Activated CD4-positive, alpha-beta T cell treated with anti-CD3 and anti-CD28 coated beads, Interleukin-2, amount 50 U/mL, for 1 hour (primary cell): ENCODE measurements around the gene EXOC3L4.

Source experiments
- DNase-seq: peaks from one replicate; pipeline ENCODE4 v3.0.0-alpha.2; 2020

The EXOC3L4 gene

DNA sequence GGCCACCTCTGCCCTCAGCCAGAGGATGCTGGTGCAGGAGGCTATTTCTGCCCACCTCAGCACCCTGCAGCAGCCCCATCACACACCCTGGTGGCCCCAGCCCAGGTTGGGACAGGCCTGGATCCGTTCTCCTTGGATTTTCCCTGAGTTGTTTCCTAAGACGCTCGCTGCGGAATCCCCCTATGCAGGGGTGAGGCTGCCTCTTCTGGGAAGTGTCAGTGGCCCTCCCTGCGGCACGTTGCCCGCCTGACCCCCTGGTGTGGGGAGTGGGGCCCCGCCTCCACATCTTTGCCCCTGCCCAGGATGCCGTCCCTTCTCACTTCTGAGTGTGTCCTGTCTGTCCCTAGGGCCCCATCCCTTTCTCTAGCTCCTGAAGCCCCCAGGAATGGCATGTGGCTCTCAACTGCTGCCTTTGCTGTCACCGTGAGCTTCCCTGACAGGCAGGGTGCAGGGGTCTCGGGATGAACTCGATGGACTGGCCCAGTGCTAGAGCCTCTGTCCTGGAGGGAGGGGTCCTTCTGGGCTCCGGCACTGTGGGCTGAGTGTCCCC is 594 bp upstream of the EXOC3L4 start:
- DNase-seq, result no peak

DNA sequence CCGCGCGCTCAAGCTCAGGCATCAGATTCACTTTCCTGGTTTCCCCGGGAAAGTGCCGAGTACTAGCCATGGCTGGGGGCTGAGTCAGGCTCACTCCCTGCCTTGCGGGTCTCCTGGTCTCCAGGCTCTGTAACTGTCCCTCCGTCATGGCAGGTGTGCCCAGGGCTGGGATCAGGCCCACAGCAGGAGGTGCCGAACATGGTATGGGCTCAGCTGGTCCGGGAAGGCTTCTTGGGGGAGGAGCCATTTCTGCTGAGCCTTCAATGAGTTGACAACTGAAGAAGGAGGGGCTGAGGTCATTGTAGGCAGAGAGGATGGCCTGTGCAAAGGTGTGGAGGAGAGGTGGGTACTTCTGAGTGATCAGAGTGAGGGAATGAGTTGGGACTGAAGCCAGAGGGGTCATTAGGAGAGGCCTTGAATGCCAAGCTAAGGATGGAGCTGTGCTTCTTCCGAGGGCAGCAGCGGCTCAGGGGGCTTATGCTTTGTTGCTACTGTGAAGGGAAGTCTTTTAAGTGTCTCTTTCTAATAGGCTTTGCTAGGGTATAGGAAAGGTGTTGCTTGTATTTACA is 769 bp downstream of the EXOC3L4 start:
- DNase-seq, result no peak

DNA sequence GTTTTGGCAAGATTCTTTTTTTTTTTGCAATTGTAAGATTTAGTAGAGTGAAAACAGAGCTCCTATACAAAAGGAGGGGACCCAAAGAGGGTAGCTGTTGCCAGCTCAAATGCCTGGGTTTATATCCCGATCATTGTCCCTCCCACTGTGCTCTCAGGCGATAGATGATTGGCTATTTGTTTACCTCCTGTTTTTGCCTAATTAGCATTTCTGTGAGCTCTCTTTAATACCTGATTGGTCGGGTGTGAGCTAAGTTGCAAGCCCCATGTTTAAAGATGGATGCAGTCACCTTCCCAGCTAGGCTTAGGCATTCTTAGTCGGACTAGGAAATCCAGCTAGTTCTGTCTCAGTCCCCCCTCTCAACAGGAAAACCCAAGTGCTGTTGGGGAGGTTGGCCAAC is 1.9 kb downstream of the EXOC3L4 start:
- DNase-seq, result no peak

DNA sequence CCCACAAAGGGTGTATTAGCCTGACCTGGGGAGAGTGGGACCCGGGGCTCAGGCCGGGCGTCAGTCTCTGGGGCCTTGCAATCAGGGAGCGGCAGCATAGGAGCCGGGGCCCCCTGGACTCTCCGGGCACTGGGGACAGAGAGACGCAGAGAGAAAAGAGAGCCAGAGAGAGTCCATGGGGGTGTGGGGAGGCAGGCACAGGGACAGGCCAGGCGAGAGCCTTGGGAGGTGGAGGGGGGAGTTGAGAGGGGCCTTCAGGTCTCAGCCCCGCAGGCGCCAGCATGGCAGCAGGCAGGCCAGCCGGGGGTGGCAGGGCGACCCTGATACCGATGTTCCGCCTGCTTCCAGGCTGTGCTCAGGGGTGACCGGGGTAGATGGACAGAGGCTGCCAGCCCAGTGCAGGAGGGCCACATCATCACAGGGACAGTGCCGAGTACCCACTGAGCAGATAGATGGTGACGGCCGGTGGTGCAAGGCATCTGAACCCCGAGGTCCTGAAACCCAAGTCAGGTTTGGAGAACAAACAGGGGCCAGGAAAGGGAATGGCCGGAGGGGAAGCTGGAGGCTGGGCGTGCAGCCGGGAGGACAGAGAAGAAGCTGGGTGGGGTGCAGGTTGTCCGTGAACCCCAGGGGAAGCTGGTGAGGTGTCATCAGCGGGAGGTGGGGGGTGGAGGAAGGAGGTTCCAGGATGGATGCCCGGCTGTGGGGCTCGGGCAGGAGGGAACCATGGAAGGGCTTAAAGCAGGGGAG is 2.9 kb downstream of the EXOC3L4 start:
- no peak for DNase-seq

DNA sequence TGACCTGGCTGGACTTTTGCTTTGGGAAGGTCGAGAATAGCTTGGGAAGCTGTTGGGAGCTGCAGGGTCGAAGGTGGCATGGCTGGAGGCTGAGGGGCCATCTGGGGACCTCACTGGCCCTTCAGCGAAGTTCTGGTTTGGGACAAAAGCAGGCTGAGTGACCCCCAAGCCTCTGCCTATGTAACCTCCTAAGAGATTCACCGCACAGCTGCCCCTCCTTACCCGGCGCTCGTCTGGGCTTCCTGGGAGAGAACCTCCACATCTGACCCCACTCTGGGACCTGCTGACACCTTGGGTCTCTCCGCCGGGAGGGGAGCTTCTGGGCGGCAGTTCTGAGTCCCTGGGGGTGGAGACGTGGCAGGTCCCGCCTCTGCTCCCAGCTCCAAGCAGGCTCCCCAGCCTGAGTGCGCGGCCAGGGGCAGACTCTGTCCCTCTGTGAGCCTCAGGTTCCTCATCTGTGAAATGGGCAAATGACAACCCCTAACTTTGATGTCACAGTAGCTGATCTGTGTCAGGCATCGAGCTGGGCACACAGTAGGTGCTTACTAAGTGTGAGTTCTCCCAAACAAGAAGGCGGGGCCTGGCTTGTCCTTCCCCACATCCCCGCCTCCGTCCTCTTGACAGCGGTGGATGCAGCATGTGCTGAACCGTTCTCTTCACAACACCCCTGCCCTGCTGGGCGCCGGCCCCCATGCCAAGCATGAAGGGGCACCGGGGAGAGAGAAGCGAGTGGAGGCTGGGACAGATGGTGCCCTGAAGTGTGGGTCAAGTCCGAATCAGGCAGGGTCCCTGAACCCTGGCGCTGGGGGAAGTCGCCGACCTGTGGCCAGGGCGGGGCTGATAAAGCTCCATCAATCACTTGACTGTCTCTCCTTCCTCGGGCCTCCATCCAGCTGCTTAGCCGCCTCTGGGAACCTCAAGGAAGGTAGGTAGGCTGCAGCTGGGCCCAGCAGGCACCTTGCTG is 3.8 kb downstream of the EXOC3L4 start:
- no peak for DNase-seq

DNA sequence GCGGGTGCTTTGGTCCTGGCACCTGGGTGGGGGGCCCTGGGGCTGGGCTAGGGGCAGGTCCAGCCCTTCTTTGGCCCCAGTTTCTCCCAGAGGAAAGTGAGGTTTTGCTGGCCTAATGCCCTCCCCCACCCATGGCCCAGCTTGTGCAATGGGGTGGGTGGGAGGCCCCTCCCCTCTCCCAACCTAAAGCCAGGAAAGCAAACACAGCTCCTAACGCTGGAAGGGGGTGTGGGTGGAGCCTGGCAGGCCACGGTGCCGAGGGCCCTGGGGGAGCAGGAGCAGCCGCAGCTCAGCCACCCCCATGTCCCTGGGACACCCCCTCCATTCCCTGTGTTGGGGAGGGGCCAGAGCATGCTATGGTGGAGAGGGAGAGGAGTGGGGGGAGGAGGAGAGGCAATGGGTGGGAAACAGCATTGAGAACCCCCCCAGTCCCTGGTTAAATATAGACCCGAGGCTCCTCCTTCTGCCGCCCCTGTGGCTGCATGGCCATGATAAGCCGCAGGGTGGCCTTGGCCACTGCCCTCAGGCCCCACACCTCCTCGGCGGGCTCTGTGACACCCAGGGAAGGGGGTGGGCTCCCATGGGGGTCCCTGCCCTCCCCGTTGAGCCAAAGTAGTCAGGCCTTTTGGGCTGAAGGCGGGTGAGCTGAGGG is 4.7 kb downstream of the EXOC3L4 start:
- DNase-seq, result no peak

DNA sequence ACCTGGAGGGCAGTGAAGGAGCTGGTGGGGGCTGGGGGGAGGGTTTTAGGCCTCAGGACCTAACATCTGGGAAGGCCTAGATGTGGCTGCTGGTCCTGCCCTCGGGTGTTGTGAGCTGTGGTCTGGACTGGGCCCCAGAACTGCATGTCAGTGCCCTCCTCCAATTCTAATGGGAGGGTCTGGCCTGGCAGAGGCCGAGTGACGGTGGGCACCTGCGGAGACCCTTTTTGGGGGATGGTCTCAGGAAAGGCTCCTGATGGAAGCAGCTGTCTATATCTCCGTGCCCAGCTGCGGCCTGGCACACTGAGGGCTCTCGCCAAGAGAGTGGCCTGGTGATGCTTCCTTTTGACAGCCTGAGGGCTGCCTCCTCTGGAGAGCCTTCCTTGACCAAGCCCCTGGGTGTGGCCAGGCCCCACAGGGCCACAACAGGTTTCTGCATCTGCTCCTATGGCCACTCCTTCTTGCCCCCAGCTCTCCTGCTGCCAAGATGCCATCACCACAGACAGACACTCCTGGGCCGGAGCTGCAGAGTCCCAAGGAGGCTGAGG is 5.3 kb downstream of the EXOC3L4 start:
- DNase-seq, result no peak

DNA sequence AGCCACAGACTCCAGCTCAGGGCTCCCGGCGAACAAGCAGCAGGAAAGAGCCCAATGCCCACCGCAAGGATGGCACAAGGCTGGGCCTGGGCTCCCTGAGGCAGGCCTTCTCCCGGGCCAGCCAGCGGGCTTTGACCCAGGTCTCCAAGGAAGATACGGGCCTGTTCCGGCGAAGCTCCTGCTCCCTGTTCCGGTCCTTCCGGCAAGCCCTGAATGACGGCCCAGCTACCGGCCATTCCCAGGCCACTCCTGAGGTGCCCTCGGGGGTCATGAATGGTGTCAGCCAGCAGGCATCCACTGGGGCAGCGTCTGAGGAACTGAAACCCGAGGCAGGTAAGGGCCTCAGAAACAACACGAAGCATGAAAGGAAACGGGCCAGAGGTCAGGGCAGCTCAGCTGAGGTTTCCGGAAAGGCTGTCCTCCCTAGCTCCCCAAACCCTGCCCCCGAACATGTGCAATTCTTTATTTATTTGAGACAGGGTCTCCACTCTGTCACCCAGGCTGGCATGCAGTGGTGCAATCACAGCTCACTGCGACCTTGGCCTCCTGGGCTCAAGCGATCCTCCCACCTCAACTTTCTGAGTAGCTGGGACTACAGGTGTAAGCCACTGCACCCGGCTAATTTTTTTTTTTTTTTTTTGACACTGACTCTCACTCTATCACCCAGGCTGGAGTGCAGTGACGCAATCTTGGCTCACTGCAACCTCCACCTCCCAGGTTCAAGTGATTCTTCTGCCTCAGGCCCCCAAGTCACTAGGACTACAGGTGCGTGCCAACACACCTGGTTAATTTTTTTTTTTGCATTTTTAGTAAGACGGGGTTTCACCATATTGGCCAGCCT is 6.0 kb downstream of the EXOC3L4 start:
- no peak for DNase-seq

DNA sequence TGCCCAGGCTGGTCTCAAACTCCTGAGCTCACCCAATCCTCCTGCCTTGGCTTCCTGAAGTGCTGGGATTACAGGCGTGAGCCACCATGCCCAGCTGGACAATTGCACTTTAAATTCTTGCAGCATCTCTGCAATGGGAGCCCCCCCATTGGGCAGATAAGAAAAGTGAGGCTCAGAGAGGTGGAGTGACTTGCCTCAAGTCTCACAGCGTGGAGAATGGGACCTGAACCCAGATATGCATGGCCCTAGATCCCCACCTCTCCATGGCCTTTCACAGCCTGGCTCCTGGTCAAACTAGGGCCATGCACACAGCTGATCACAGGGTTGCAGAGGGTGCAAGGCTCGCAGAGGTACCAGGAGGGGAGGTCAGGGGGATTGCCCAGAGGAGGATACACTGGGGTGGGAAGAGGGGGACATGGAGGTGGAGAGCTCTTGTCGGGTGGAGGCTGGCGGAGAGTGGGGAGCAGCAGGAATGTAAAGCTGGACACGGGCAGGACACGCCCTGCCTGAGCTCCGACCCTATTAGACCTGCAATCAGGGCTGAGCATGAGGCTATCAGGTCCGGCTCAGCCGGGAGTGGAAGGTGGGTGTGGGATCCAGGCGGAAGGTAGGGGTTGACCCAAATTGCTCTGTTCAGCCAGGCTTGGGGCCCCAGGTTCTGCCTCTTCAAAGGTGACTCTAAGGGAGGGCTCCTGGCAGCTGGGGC is 6.9 kb downstream of the EXOC3L4 start:
- no peak for DNase-seq

DNA sequence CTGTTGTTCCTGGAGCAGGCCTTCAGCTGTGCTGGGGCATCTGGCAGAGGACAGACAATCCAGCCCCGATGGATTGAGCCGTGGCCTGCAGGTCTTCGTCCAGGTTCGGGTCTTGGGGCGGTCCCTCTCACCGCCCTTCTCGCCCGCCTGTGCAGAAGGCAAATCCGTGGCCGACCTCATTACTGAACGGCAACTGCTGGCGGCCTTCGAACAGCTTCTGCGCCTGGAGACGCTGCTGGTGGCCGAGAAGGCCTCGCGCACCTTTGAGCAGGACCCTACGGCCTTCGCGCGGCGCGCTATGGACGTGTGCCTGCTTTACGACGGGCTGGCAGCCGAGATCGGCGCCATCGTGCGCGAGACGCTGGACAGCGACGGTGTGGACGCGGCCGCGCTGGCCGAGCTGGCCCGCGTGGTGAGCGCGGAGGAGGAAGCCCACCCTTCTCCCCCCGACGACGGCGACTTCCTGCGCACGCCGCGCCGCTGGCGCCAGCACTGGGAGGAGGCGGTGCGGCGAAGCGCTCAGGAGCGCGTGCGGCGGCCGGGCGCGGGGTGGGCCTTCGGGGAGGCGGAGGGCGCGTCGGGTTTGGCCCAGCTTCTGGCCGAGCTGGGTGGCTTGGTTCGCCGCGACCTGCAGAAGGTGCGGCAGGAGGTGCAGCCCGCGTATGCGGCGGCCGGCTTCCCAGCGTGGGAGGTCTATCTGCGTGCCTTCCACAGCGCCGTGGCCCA is 7.6 kb downstream of the EXOC3L4 start:
- no peak for DNase-seq

DNA sequence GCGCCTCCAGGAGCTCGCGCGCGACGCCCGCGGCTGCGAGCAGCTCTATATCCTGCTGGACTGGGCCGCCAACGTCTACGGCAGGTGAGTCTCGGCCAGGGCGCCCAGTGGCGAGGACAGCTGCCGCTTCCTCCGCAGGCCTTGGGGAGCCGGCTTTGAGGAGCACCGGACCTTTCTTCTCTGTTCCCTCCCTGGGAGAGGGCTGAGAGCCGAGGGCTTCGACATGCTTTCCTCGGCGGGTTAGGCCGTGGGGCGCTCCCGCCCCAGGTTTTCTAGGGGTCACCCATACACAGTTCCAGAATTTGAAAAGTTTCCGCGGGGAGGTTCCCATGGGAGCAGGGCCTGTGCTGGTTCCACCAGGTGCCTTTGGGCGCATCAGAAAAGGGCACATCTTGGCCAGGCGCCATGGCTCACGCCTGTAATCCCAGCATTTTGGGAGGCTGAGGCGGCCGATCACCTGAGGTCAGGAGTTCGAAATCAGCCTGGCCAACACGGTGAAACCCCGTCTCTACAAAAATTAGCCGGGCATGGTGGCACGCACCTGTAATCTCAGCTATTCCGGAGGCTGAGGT is 8.2 kb downstream of the EXOC3L4 start:
- no peak for DNase-seq

DNA sequence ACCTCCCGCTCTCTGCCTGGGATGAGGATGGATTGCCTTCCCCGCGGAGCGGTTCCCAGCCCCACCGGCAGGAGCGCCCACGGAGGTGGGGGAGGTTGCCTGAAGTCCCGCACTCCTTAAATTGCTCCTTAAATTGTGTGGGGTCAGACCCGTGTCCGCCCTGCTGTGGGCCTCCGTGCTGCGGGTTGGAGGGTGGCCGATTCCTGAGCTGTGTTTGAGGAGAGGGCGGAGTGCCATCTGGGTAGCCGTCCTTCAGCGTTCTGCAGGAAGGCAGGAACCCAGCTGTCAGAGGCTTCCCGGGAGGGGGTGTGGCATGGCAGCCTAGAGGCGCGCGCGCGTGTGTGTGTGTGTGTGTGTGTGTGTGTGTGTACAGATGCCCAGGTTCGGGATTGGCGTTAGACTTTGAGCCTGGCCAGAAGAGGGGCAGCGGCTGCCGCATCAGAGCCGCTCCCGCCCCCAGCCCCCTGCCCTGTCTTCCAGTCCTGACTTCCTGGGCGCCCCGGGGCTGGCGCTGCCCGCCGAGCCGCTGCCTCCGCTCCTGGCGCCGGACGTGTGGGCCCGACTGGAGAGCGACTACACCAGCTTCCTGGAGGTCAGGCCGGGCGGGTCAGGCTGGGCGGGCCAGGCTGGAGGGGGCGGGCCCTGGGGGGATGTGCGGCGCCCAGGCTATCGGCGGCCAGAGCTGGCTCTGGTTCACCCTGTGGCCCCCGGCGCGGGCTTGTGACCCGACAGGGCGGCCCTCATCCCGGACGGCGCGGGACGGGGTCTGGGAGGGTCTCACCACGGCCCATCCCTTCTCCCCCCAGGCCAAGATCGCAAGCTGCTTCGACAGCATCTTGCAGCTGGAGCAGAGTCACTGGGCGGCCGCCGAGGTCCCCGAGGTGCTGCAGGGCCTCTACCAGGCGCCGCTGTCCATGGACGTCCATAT is 9.2 kb downstream of the EXOC3L4 start:
- DNase-seq, result no peak

DNA sequence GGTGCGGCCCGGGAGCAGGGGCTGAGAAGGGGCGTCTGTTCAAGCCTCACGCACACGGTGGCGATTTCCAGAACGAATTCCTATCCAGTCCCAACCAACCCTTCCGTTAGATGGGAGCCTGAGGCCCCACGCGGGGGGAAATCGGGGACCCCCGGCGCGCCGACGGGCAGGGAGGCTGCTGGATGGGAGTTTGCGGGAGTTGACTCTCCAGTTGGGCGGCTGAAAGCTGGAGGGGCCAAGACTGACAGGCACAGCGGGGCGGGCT is 9.8 kb downstream of the EXOC3L4 start:
- no peak for DNase-seq

DNA sequence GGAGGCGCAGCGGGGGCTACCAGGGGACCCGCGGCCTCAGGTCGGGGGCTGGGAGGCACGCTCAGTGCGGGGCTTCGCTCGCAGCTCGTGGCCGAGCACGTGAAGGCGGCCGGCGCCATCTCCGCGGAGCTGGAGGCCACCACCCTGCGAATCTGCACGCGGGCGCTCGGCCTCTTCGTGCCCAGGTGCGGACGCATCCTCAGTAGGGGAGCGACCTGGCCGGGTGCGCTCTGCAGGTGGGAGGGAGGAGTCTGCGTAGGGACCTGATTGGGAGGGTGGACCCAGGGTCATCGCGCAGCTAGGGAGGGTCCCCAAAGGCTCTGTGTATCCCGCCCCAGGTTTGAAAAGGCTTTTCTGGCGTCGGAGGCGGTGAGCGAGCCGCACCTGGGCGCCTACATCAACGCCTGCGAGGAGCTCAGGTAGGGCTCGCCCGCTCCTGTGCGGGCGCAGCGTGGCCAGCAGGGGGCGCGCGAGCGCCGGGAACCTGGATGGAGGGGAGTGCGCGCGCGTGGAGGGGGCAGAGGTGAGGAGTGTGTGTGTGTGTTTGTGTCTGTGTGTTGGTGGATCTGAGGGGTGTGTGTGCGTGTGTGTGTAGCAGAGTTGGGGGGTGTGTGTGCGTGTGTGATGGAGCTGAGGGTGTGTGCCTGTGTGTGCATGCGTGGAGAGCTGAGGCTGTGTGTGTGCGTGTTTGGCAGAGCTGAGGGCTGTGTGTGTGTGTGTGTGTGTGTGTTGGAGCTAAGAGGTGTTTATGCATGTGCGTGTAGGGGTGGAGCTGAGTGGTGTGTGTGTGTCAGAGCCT is 10.3 kb downstream of the EXOC3L4 start:
- peak; percentile 78 for DNase-seq

DNA sequence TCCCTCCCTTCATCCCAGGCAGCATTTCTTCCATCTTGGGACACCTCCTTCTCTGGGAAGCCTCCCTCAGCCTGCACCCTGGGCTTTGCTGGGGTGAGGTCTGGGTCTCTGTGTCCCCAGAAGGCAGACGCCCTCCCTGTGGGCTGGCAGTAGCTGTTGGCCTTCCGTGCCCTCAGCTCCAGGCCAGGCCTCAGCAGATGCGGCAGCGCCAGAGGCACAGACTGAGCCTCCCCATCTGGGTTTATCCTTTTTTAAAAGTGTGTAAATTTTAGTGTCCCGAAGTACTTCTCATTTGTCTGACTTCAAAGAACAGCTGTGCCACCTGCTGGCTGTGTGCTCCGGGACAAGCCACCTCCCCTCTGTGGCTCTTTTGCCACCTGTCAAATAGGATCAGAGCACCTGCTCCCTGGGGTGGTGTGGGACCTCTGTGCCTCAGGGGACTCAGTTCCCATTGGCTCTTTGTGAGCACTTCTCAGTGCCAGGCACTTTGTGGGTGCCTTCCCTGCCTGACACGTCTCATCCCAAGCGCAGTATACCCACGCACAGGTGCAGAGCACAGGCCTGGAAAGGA is 11.1 kb downstream of the EXOC3L4 start:
- no peak for DNase-seq

DNA sequence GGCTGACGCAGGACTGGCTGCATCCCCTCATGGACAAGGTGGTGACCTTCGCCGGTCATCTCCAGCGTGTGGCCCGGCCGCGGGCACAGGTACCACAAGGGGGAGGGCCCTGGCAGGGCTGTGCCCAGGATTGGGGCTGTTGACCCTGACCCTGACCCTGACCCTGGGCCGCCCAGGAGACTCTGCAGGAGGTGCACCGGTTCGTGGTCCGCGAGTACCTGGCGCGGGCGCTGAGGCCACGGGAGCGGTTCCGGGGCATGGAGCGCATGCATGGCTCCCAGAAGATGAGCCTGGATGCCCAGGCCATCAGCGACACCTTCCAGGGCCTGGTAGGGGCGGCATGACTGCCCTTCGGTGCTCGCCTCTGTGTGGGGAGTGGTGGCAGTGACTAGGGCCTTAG is 12.9 kb downstream of the EXOC3L4 start:
- DNase-seq, result no peak

DNA sequence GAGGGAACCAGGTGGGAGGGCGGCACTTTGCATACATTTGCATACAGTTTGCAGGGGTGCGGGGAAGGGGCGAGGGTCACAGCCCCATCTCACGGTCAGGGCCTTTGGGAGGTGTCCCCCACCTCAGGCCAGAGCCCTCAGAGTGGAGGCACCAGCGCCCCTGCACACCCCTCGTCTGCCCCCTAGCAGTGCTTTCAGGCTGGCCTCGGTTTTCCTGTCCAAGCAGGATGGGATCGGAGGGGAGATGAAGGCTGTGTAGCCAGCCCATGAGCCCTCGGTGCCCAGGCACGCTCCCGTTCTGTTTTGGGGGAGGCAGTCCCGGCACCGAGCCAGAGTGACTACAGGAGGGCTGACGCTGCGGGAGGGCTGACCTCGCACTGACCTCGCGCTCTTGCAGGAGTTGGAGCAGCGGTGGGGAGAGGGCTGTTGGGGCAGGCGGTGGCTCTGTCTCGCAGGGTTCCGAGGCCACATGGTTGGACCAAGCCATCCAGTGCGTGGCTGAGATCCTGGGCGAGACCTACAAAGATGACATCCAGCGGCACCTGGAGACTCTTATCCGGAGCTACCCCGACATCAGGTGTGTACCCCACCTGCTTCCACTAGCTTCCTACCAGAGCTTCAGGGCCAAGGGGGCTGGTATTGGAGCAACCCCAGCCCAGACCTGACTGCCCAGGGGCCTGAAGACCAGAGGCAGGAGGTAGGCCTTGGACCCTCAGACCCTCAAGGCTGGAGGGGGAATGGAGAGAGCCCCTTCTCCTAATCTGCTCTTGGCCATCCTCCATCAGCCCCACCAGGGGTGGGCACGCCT is 13.6 kb downstream of the EXOC3L4 start:
- no peak for DNase-seq
